ENCODE results near the gene PA2G4.

GRCh38 chr12:56074396-56074795 is 30.0 kb upstream of the PA2G4 start:
- no peak for TF ChIP-seq YY1 (IDR thresholded peaks at IDR 0.05; ENCODE audit: low read depth, low read length)
- TF ChIP-seq CTCF (IDR thresholded peaks at IDR 0.05 in 2 of 3, conservative IDR thresholded peaks at IDR 0.05 in 1 of 3; ENCODE audit: control insufficient read depth in 2 of 3, extremely low read depth in 1 of 3, insufficient read depth in 1 of 3, low read depth in 3 of 3, low read length in 3 of 3): no peak
- no peak for TF ChIP-seq POLR2A (IDR thresholded peaks at IDR 0.05; ENCODE audit: low read depth, low read length)
- TF ChIP-seq IRF3 (IDR thresholded peaks at IDR 0.05): no peak
- TF ChIP-seq IKZF1 (conservative IDR thresholded peaks at IDR 0.05): no peak
- no peak for TF ChIP-seq RFX5 (IDR thresholded peaks at IDR 0.05; ENCODE audit: low read depth, low read length)
- TF ChIP-seq SIN3A (IDR thresholded peaks at IDR 0.05; ENCODE audit: low read depth, low read length): no peak
- no peak for TF ChIP-seq SUPT20H (IDR thresholded peaks at IDR 0.05; ENCODE audit: borderline replicate concordance, control insufficient read depth, low read depth, low read length)
- no peak for TF ChIP-seq SIX5 (IDR thresholded peaks at IDR 0.05; ENCODE audit: low read depth, low read length, severe bottlenecking)
- no peak for TF ChIP-seq ZNF274 (IDR thresholded peaks at IDR 0.05; ENCODE audit: insufficient read depth, insufficient read length)
- no peak for TF ChIP-seq ZNF592 (IDR thresholded peaks at IDR 0.05)
- TF ChIP-seq GATAD2B (conservative IDR thresholded peaks at IDR 0.05; ENCODE audit: low read depth): no peak
